B cell (primary cell): Measurements from ENCODE around the gene ZBED4. TPM values are rescaled to one million over a fixed set of nuclear protein-coding genes. Genes with fewer than 3 reads are reported as not detected.

ENCODE experiments used
- ATAC-seq: fragments of 200-7000 bp; cut with Tn5 transposase; one replicate; pipeline ENCODE4 v1.10.0; 2021; ENCODE audit warnings: low read depth, mild to moderate bottlenecking, moderate number of reproducible peaks, moderate library complexity
- CTCF ChIA-PET: fragments of 350-600 bp; sonication (Branson Sonifier 250); formaldehyde crosslinking; loops from one replicate; lab custom pipeline; 2021; ENCODE audit warnings: antibody characterized with exemption, inconsistent platforms; lab: Charles Lee
- POLR2A ChIA-PET: fragments of 350-600 bp; sonication (Branson Sonifier 250); formaldehyde crosslinking; loops from one replicate; lab custom pipeline; 2021; ENCODE audit warnings: antibody characterized with exemption; lab: Charles Lee
- DNase-seq: peaks from one replicate; pipeline ENCODE4 v3.0.0; 2013
- H2AFZ ChIP-seq: 2 replicates; pipeline ENCODE4 v1.6.1; 2012; ENCODE audit warnings: mild to moderate bottlenecking, low read depth, low read length; ENCODE audit not compliant: insufficient read depth, poor library complexity, severe bottlenecking
- H3K27ac ChIP-seq, 2 donors: 1 replicate in 1 of 2; 2 replicates in 1 of 2; pipeline ENCODE4 v1.5.1; 2012 to 2013; ENCODE audit warnings: low read length in 2 of 2, mild to moderate bottlenecking in 2 of 2, moderate library complexity in 1 of 2
- H3K27me3 ChIP-seq, 4 experiments: fragments of 200-600 bp in 1 of 4; sonication (generic) in 1 of 4; replicated peaks in 1 of 4; 1 replicate in 2 of 4; 2 replicates in 2 of 4; pipeline versions ENCODE4 v1.6.1 to v1.7.0; 2013 to 2016; ENCODE audit warnings: low read length in 3 of 4, mild to moderate bottlenecking in 2 of 4, mixed read lengths in 1 of 4, moderate library complexity in 1 of 4; ENCODE audit not compliant: insufficient read depth in 4 of 4, control insufficient read depth in 3 of 4; ENCODE audit errors: control extremely low read depth in 1 of 4
- H3K36me3 ChIP-seq, 2 experiments: replicated peaks in 1 of 2; 1 replicate in 1 of 2; 2 replicates in 1 of 2; pipeline versions ENCODE4 v1.6.1 to v1.7.1; 2013; ENCODE audit warnings: low read length in 1 of 2; ENCODE audit not compliant: insufficient read depth in 2 of 2, control insufficient read depth in 1 of 2; ENCODE audit errors: control extremely low read depth in 1 of 2, extremely low read depth in 1 of 2
- H3K4me1 ChIP-seq, 2 donors: fragments of 200-600 bp in 1 of 2; sonication (generic) in 1 of 2; 1 replicate in 1 of 2; 2 replicates in 1 of 2; pipeline versions ENCODE4 v1.5.1 to v1.6.1; 2013 to 2017; ENCODE audit warnings: low read length in 2 of 2; ENCODE audit not compliant: control insufficient read depth in 2 of 2, insufficient read depth in 2 of 2
- H3K4me2 ChIP-seq: replicated peaks from 2 replicates; pipeline ENCODE3; 2012; ENCODE audit warnings: mild to moderate bottlenecking, low read depth, low read length; ENCODE audit not compliant: poor library complexity, severe bottlenecking
- H3K4me3 ChIP-seq, 5 experiments: fragments of 200-600 bp in 1 of 5; sonication (generic) in 1 of 5; 1 replicate in 3 of 5; 2 replicates in 2 of 5; pipeline versions ENCODE4 v1.5.1 to v1.7.0; 2011 to 2016; ENCODE audit warnings: low read length in 4 of 5, mild to moderate bottlenecking in 4 of 5, low read depth in 2 of 5, control low read depth in 1 of 5, moderate library complexity in 1 of 5; ENCODE audit not compliant: insufficient read depth in 1 of 5; ENCODE audit errors: control extremely low read depth in 1 of 5, extremely low read depth in 1 of 5
- H3K79me2 ChIP-seq: fragments of 200-600 bp; sonication (generic); one replicate; pipeline ENCODE4 v1.6.0; 2016; ENCODE audit warnings: low read length; ENCODE audit not compliant: control insufficient read depth, insufficient read depth
- H3K9ac ChIP-seq: fragments of 200-600 bp; sonication (generic); 2 replicates; pipeline ENCODE4 v1.6.1; 2017; ENCODE audit warnings: mild to moderate bottlenecking, low read length, moderate library complexity
- H3K9me3 ChIP-seq, 3 donors: one replicate each; pipeline versions ENCODE4 v1.6.1 to v1.7.1; 2013; ENCODE audit warnings: low read length in 2 of 3; ENCODE audit not compliant: control insufficient read depth in 2 of 3, insufficient read depth in 1 of 3; ENCODE audit errors: control extremely low read depth in 1 of 3
- H4K20me1 ChIP-seq: 2 replicates; pipeline ENCODE4 v1.6.0; 2012; ENCODE audit warnings: mild to moderate bottlenecking, low read length; ENCODE audit not compliant: insufficient read depth, control insufficient read depth, poor library complexity, severe bottlenecking
- H3K27ac Mint-ChIP-seq: one replicate; pipeline ENCODE4 v1.8.0; 2021; ENCODE audit warnings: mixed read lengths
- H3K27me3 Mint-ChIP-seq: one replicate; pipeline ENCODE4 v1.8.0; 2021; ENCODE audit warnings: mixed read lengths
- H3K4me1 Mint-ChIP-seq: one replicate; pipeline ENCODE4 v1.8.0; 2021; ENCODE audit warnings: mixed read lengths
- H3K4me3 Mint-ChIP-seq: one replicate; pipeline ENCODE4 v1.8.0; 2021; ENCODE audit warnings: mixed read lengths
- H3K9me3 Mint-ChIP-seq: one replicate; pipeline ENCODE4 v1.8.0; 2022; ENCODE audit warnings: mixed read lengths; ENCODE audit not compliant: insufficient read depth
- CTCF ChIP-seq: fragments of 200-600 bp; IDR thresholded peaks from one replicate; pipeline ENCODE4 v1.8.0; 2022; ENCODE audit warnings: antibody characterized with exemption, mild to moderate bottlenecking
- EZH2 ChIP-seq: IDR thresholded peaks from 2 replicates; pipeline ENCODE4 v1.6.1; 2012; ENCODE audit warnings: borderline replicate concordance, low read depth, mild to moderate bottlenecking, moderate library complexity, low read length; ENCODE audit not compliant: insufficient read depth, poor library complexity, severe bottlenecking
- WGBS: methylation state at CpG from one replicate; pipeline ENCODE4 v1.1.5; 2013; ENCODE audit warnings: missing lambda C conversion rate; ENCODE audit not compliant: insufficient coverage; 5-methylcytosine and 5-hydroxymethylcytosine counted together
- intact Hi-C: fragments of 100-400 bp; cut with micrococcal nuclease; formaldehyde crosslinking; loops from one replicate; pipeline ENCODE4 v1.10.0; 2022
- polyA plus RNA-seq: library from polyadenylated mRNA; depleted of rRNA; stranded (reverse); fragments of >200 nt; gene quantifications from 2 replicates; pipeline ENCODE4 v1.2.3, GENCODE V29; 2012
- total RNA-seq, 2 donors: library from RNA; stranded (reverse); fragments of 120-200 nt in 1 of 2; gene quantifications; 1 replicate in 1 of 2; 2 replicates in 1 of 2; pipeline versions ENCODE4 v1.2.3 to v1.2.4, GENCODE V29; 2013 to 2022

The ZBED4 gene
- total and polyA plus RNA-seq, 2 donors (not counting 1 experiment from before 2014, with no cell fraction given), result 5.9 to 14.6 TPM

GRCh38 chr22:49922484-49922883 is 68.8 kb downstream of the ZBED4 start:
- CTCF ChIA-PET, result no interaction called here
- intact Hi-C loops, result no loop called here

GRCh38 chr22:49922926-49923325 is 69.3 kb downstream of the ZBED4 start:
- peaks cover 0 to 12% (median 0%) of the 10 kb centered on the region in 3 donors for H3K9me3 ChIP-seq
- no peaks in the 10 kb centered on the region for H3K9me3 Mint-ChIP-seq
- H3K27me3 ChIP-seq, result no peaks in the 10 kb centered on the region
- no peaks in the 10 kb centered on the region for H3K27me3 Mint-ChIP-seq
- H3K4me3 Mint-ChIP-seq, result peak overlapping the region; percentile 64
- ChIA-PET POLR2A (no interaction called here), CTCF (no interaction called here)
- no peak for DNase-seq
- no peak for ATAC-seq
- H4K20me1 ChIP-seq, result peaks cover 7% of the 10 kb centered on the region
- peak overlapping the region; percentile 80 for H3K4me2 ChIP-seq
- H3K9ac ChIP-seq, result no peak overlapping the region
- H3K4me1 Mint-ChIP-seq, result peaks cover 49% of the 10 kb centered on the region
- peaks cover 37 to 45% of the 10 kb centered on the region in 2 donors for H3K4me1 ChIP-seq
- peaks cover 0 to 13% of the 10 kb centered on the region in 2 experiments for H3K36me3 ChIP-seq
- TF ChIP-seq CTCF, result no peak
- TF ChIP-seq EZH2, result no peak
- H3K79me2 ChIP-seq, result peaks cover 7% of the 10 kb centered on the region
- 98% methylated on average over 24 of the region's 25 CpGs for WGBS
- no peak overlapping the region for H3K4me3 ChIP-seq
- no peak overlapping the region for H3K27ac ChIP-seq
- peak overlapping the region; percentile 86 for H3K27ac Mint-ChIP-seq
- intact Hi-C loops, result no loop called here
- no peak overlapping the region for H2AFZ ChIP-seq

More at GRCh38 chr22:49922484-49922883, 68.8 kb downstream of the ZBED4 start:
- POLR2A ChIA-PET, result no interaction called here
- Mint-ChIP-seq H3K4me1 (peaks cover 47% of the 10 kb centered on the region), H3K9me3 (no peaks in the 10 kb centered on the region), H3K27me3 (no peaks in the 10 kb centered on the region), H3K4me3 (no peak overlapping the region), H3K27ac (peak overlapping the region; percentile 61)
- Histone ChIP-seq H3K79me2 (peaks cover 11% of the 10 kb centered on the region), H3K27ac (no peak overlapping the region), H4K20me1 (peaks cover 7% of the 10 kb centered on the region), H2AFZ (no peak overlapping the region), H3K27me3 (no peaks in the 10 kb centered on the region), H3K4me2 (no peak overlapping the region), H3K9me3 (peaks cover 0 to 12% (median 0%) of the 10 kb centered on the region in 3 donors), H3K9ac (no peak overlapping the region), H3K36me3 (peaks cover 0 to 13% of the 10 kb centered on the region in 2 experiments), H3K4me3 (no peak overlapping the region), H3K4me1 (peaks cover 41 to 49% of the 10 kb centered on the region in 2 donors)
- WGBS, result 100% methylated on average over 2 of the region's 22 CpGs
- no peak for ATAC-seq
- TF ChIP-seq CTCF, result no peak
- TF ChIP-seq EZH2, result no peak
- DNase-seq, result no peak
